SKM-1 treated with dmso at 0.1 percent for 144 hours (cell line): ENCODE results near the gene POLR2B.
"Not testable (repeated sequence)": the region's sequence is repeated elsewhere in the genome, so short reads cannot be mapped to it uniquely, and the experiment has no call there.

Experiments used
- DNase-seq: peaks from one replicate; lab custom pipeline; 2025; ENCODE audit not compliant: unreplicated experiment; lab: John Stamatoyannopoulos, UW

POLR2B gene

GRCh38 chr4:57051095-57051494 lies 72.4 kb downstream of the POLR2B start:
- peak; percentile 43 for DNase-seq

GRCh38 chr4:57051524-57051923 lies 72.8 kb downstream of the POLR2B start:
- no peak for DNase-seq

GRCh38 chr4:57053508-57053907 lies 74.8 kb downstream of the POLR2B start:
- no peak for DNase-seq

GRCh38 chr4:57055886-57056285 lies 77.2 kb downstream of the POLR2B start:
- no peak for DNase-seq

- DNase-seq: no peak
Measured at GRCh38 chr4:57059890-57060716, 81.4 kb downstream of the POLR2B start.

- not testable (repeated sequence) for DNase-seq
Measured at GRCh38 chr4:57060717-57061067, 82.0 kb downstream of the POLR2B start.

- DNase-seq: no peak
Measured at GRCh38 chr4:57061395-57061794, 82.7 kb downstream of the POLR2B start.

- no peak for DNase-seq
Measured at GRCh38 chr4:57063518-57063917, 84.8 kb downstream of the POLR2B start.

- no peak for DNase-seq
Measured at GRCh38 chr4:57064120-57064519, 85.4 kb downstream of the POLR2B start.

- DNase-seq: no peak
Measured at GRCh38 chr4:57064811-57065711, 86.4 kb downstream of the POLR2B start.

GRCh38 chr4:57065730-57066482 lies 87.2 kb downstream of the POLR2B start:
- no peak for DNase-seq

GRCh38 chr4:57068237-57068981 lies 89.7 kb downstream of the POLR2B start:
- DNase-seq: no peak

- no peak for DNase-seq
Measured at GRCh38 chr4:57070461-57070860, 91.8 kb downstream of the POLR2B start.

GRCh38 chr4:57071326-57071725 lies 92.6 kb downstream of the POLR2B start:
- peak; percentile 26 for DNase-seq

- no peak for DNase-seq
Measured at GRCh38 chr4:57073559-57073958, 94.9 kb downstream of the POLR2B start.

- DNase-seq: no peak
Measured at GRCh38 chr4:57074744-57075143, 96.0 kb downstream of the POLR2B start.

- DNase-seq: no peak
Measured at GRCh38 chr4:57075367-57075766, 96.7 kb downstream of the POLR2B start.

GRCh38 chr4:57076646-57077045 lies 98.0 kb downstream of the POLR2B start:
- no peak for DNase-seq

GRCh38 chr4:57077550-57078343 lies 99.1 kb downstream of the POLR2B start:
- DNase-seq: no peak
